Measurements from ENCODE around the gene GRAMD4.

Gene GRAMD4

GRCh38 chr22:46701262-46701661 lies 81.1 kb downstream of the GRAMD4 start:
- no peak for TF ChIP-seq CTCF (IDR thresholded peaks at IDR 0.05; ENCODE audit: low read depth, low read length, missing control alignments)
- no peak overlapping the region for H3K4me3 ChIP-seq (ENCODE audit: low read depth, low read length)
- no peak for DNase-seq (ENCODE audit: low read depth)

- H3K4me3 ChIP-seq (ENCODE audit: low read depth, low read length) = no peak overlapping the region
- no peak for DNase-seq (ENCODE audit: low read depth)
- no peak for TF ChIP-seq CTCF (IDR thresholded peaks at IDR 0.05; ENCODE audit: low read depth, low read length, missing control alignments)
These were observed 83.2 kb downstream of the GRAMD4 start for GRCh38 chr22:46703171-46703995.

- H3K4me3 ChIP-seq (ENCODE audit: low read depth, low read length) = no peak overlapping the region
- DNase-seq (ENCODE audit: low read depth) = no peak
- TF ChIP-seq CTCF (IDR thresholded peaks at IDR 0.05; ENCODE audit: low read depth, low read length, missing control alignments) = no peak
These were observed 83.8 kb downstream of the GRAMD4 start for GRCh38 chr22:46703996-46704370.

- DNase-seq (ENCODE audit: low read depth) = no peak
- no peak for TF ChIP-seq CTCF (IDR thresholded peaks at IDR 0.05; ENCODE audit: low read depth, low read length, missing control alignments)
- H3K4me3 ChIP-seq (ENCODE audit: low read depth, low read length) = no peak overlapping the region
These were observed 85.9 kb downstream of the GRAMD4 start for GRCh38 chr22:46706060-46706459.

GRCh38 chr22:46707305-46707704 lies 87.1 kb downstream of the GRAMD4 start:
- TF ChIP-seq CTCF (IDR thresholded peaks at IDR 0.05; ENCODE audit: low read depth, low read length, missing control alignments) = no peak

GRCh38 chr22:46707827-46708570 lies 87.8 kb downstream of the GRAMD4 start:
- TF ChIP-seq CTCF (IDR thresholded peaks at IDR 0.05; ENCODE audit: low read depth, low read length, missing control alignments) = no peak
- DNase-seq (ENCODE audit: low read depth) = no peak
- H3K4me3 ChIP-seq (ENCODE audit: low read depth, low read length) = no peak overlapping the region

More at GRCh38 chr22:46707305-46707704, 87.1 kb downstream of the GRAMD4 start:
- DNase-seq (ENCODE audit: low read depth) = no peak
- no peak overlapping the region for H3K4me3 ChIP-seq (ENCODE audit: low read depth, low read length)

Data from GM12864 (cell line).